T follicular helper cell (primary cell): ENCODE data around the gene AMY2A.
"Not testable (repeated sequence)": the region's sequence is repeated elsewhere in the genome, so short reads cannot be mapped to it uniquely, and the experiment has no call there.

Experiments used
- DNase-seq: peaks from one replicate; pipeline ENCODE4 v3.0.0-alpha.2; 2020; ENCODE audit warnings: low read depth
- total RNA-seq, 2 experiments: gene quantifications; one replicate each; lab custom pipeline; 2026; lab: John Stamatoyannopoulos, UW

Gene AMY2A
- total RNA-seq: 0 reads per million in 2 experiments

GRCh38 chr1:103616994-103617477, at the start of gene AMY2A:
TSS of gene AMY2A (plus strand) at chr1:103617427. CDS start at chr1:103617441, 14 bp downstream.
- DNase-seq: not testable (repeated sequence)

- no peak for DNase-seq
These were observed 47.7 kb upstream of the AMY2A start for GRCh38 chr1:103569493-103569892.

- DNase-seq: not testable (repeated sequence)
These were observed 45.9 kb upstream of the AMY2A start, which contains the start of gene AMY2B for GRCh38 chr1:103571289-103571688. TSS of gene AMY2B (plus strand) at chr1:103571589. CDS start at chr1:103571603, 14 bp downstream.

- no peak for DNase-seq
These were observed 41.2 kb upstream of the AMY2A start for GRCh38 chr1:103576065-103576464.

GRCh38 chr1:103576784-103577183, 40.4 kb upstream of the AMY2A start:
- DNase-seq: not testable (repeated sequence)

DNA sequence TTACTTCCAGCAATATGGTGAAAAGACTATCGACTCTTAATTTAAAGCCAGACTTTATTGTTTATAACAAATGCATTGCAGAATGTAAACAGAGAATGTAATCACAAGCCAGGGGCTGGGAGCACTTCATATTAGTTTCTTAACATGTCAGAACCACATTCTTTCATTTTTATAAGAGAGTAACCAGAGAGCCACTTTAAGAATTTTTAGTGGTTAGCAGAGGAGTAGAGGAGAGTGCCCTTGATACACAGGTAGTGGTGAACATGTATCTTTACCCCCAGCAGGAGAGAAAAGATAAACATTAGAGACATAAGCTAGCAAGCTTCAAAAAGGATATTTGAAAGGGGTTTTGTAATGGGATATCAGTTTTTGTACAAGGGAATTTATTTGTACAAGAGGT, 34.8 kb upstream of the AMY2A start:
- no peak for DNase-seq

DNA sequence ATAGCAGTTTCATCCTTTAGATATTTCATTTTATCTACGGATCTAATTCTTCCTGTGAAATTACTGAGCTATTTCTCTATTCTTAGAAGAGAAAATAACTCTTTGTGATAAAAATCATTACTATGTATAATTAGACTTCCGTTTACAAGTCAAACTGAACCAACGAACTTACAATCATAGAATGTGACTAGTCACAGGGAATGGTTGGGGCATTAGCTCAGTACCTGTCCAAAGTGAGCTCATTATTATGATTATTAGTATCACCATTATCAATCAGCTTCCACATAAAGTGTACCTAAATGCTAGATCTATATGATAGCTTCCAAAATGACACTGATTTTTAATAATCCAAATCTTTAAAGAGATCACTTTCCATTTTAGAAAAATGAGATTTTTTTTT, 33.3 kb upstream of the AMY2A start:
- DNase-seq: no peak

DNA sequence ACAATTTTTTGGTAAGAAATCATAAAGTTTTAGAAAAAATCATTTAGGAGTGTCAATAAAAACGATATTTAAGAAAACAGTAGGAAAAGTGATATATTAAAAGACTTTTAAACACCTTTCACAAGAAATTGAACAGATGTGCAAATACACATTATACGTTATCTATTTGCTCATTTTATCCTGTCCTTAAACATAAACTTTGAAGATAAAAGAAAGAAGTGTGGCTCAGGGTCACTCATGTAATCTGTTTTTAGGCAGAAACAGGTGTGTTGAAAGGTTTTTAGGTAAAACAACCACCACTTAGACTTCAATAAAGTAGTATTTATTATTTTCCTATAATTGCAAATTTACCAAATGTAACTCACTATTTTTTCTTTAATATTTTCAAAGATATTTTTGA, 32.7 kb upstream of the AMY2A start:
- DNase-seq: no peak

DNA sequence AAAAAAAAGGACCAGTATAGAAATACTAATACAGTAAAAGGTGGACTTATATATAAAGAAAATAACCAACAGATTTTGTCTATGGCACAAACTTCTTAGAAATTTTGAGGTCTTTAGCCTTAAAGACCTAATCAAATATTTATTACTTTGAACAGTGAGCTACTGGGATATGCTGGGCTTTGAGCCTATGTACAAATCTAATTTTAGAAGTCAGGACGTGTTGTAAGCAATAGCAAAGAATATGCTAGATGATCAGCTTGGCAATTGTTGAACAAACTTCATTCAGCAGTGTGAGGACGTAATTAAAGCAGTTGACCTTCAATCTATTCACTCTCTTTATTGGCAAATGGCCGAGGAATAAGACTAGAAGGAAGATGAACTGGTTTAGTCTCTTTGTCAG, 14.5 kb upstream of the AMY2A start:
- DNase-seq: not testable (repeated sequence)

- no peak for DNase-seq
These were observed 865 bp upstream of the AMY2A start for GRCh38 chr1:103616362-103616761.

- DNase-seq: not testable (repeated sequence)
These were observed 10.2 kb downstream of the AMY2A start for GRCh38 chr1:103627436-103627835.

- not testable (repeated sequence) for DNase-seq
These were observed 24.0 kb downstream of the AMY2A start for GRCh38 chr1:103641194-103641593.

GRCh38 chr1:103643908-103644307, 26.7 kb downstream of the AMY2A start:
- not testable (repeated sequence) for DNase-seq

GRCh38 chr1:103650305-103650704, 33.1 kb downstream of the AMY2A start:
- DNase-seq: not testable (repeated sequence)

- not testable (repeated sequence) for DNase-seq
These were observed 33.7 kb downstream of the AMY2A start for GRCh38 chr1:103650889-103651288.

DNA sequence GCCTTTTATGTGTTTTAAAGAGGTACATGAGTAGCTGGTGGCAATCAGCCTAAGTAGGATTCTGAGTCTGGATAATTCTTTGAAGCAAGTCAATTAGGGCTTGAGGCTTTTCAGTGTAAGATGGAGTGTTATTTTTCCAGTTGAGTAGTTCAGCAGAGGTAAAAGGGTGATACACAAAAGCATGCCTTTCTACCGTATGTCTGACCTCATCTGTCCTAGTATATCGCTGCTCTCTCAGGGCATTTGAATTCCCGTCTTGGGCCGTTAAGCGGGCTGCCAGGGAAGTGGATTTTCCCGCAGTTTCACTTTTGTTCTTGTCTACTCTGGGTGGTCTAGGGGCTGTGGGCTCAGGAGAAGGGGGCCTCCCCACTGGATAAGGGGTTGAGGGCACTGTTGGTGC, 36.9 kb downstream of the AMY2A start:
- not testable (repeated sequence) for DNase-seq

- not testable (repeated sequence) for DNase-seq
These were observed 38.2 kb downstream of the AMY2A start, which contains the start of gene AMY1A for GRCh38 chr1:103655460-103655859. TSS of gene AMY1A (plus strand) at chr1:103655760. CDS start at chr1:103656331, 571 bp downstream.
